Activated CD4-positive, alpha-beta T cell treated with anti-CD3 and anti-CD28 coated beads, Interleukin-2, amount 50 U/mL, for 16 hours (primary cell): ENCODE data around the gene CADM2.
A peak's percentile ranks its signal among the peaks of the same experiment; 100 is the strongest.
"Not testable (repeated sequence)": the region's sequence is repeated elsewhere in the genome, so short reads cannot be mapped to it uniquely, and the experiment has no call there.

Source experiments
- DNase-seq: peaks from one replicate; pipeline ENCODE4 v3.0.0-alpha.2; 2020

CADM2 gene

GRCh38 chr3:84958495-84959469, at the start of gene CADM2:
Gene CADM2, plus strand, starts transcription at chr3:84958989.
- peak; percentile 77 for DNase-seq

- DNase-seq = not testable (repeated sequence)
These were observed 40.2 kb upstream of the CADM2 start for GRCh38 chr3:84918592-84918991.

- no peak for DNase-seq
These were observed 36.1 kb upstream of the CADM2 start for GRCh38 chr3:84922682-84923081.

- no peak for DNase-seq
These were observed 33.2 kb upstream of the CADM2 start for GRCh38 chr3:84925571-84925970.

GRCh38 chr3:84943379-84943778, 15.4 kb upstream of the CADM2 start:
- no peak for DNase-seq

- DNase-seq = no peak
These were observed 12.5 kb upstream of the CADM2 start for GRCh38 chr3:84946240-84946639.

- no peak for DNase-seq
These were observed 882 bp downstream of the CADM2 start for GRCh38 chr3:84959470-84960271.

GRCh38 chr3:84960581-84960980, 1.8 kb downstream of the CADM2 start:
- DNase-seq = no peak

- DNase-seq = no peak
These were observed 2.2 kb downstream of the CADM2 start for GRCh38 chr3:84961011-84961410.

- no peak for DNase-seq
These were observed 2.9 kb downstream of the CADM2 start for GRCh38 chr3:84961521-84962255.

GRCh38 chr3:84962415-84962814, 3.6 kb downstream of the CADM2 start:
- DNase-seq = no peak

- no peak for DNase-seq
These were observed 4.3 kb downstream of the CADM2 start for GRCh38 chr3:84963137-84963536.

GRCh38 chr3:84965141-84965540, 6.4 kb downstream of the CADM2 start:
- no peak for DNase-seq

GRCh38 chr3:84967767-84968581, 9.2 kb downstream of the CADM2 start:
- DNase-seq = no peak

- no peak for DNase-seq
These were observed 10.0 kb downstream of the CADM2 start for GRCh38 chr3:84968701-84969235.

GRCh38 chr3:84974347-84974746, 15.6 kb downstream of the CADM2 start:
- DNase-seq = no peak

GRCh38 chr3:84977021-84977420, 18.2 kb downstream of the CADM2 start:
- no peak for DNase-seq

GRCh38 chr3:84978843-84979242, 20.1 kb downstream of the CADM2 start:
- no peak for DNase-seq

GRCh38 chr3:84980011-84980410, 21.2 kb downstream of the CADM2 start:
- DNase-seq = no peak

GRCh38 chr3:84980456-84980855, 21.7 kb downstream of the CADM2 start:
- DNase-seq = no peak

GRCh38 chr3:84983490-84983889, 24.7 kb downstream of the CADM2 start:
- no peak for DNase-seq

GRCh38 chr3:84984429-84984828, 25.6 kb downstream of the CADM2 start:
- DNase-seq = no peak
